K562 (cell line): ENCODE measurements around the gene TNF. TPM values are rescaled to one million over a fixed set of nuclear protein-coding genes. Genes with fewer than 3 reads are reported as not detected.

ENCODE experiments used
- BACH1 ChIP-seq: fragments of 200-800 bp; sonication (Bioruptor generic); IDR thresholded peaks from 2 replicates; pipeline ENCODE4 v1.6.1; 2016; ENCODE audit warnings: missing genetic modification characterization, missing compliant biosample characterization
- CBX5 ChIP-seq: IDR thresholded peaks from 2 replicates; pipeline ENCODE4 v1.6.1; 2014; ENCODE audit warnings: low read depth, borderline replicate concordance
- FIP1L1 ChIP-seq: fragments of 200-400 bp; formaldehyde crosslinking; IDR thresholded peaks from 2 replicates; pipeline ENCODE4 v1.6.1; 2018; ENCODE audit warnings: mild to moderate bottlenecking, low read depth, low read length; ENCODE audit not compliant: poor library complexity, severe bottlenecking
- FUS ChIP-seq: fragments of 200-400 bp; formaldehyde crosslinking; optimal IDR thresholded peaks from 2 replicates; pipeline ENCODE3; 2017; ENCODE audit warnings: low read depth, low read length
- KLF16 ChIP-seq: IDR thresholded peaks from 2 replicates; pipeline ENCODE4 v1.6.1; 2016; ENCODE audit warnings: antibody characterized with exemption
- MAFK ChIP-seq: IDR thresholded peaks from 2 replicates; pipeline ENCODE4 v1.6.1; 2011; ENCODE audit warnings: low read length, improper control_type of control experiment
- MCM2 ChIP-seq: fragments of 450-650 bp; IDR thresholded peaks from 2 replicates; pipeline ENCODE4 v1.6.1; 2017; ENCODE audit warnings: low read depth, mild to moderate bottlenecking
- MEF2D ChIP-seq: conservative IDR thresholded peaks from 2 replicates; pipeline ENCODE4 v1.6.1; 2016; ENCODE audit warnings: low read depth, missing genetic modification characterization, missing compliant biosample characterization
- RBM22 ChIP-seq: fragments of 200-400 bp; formaldehyde crosslinking; IDR thresholded peaks from 2 replicates; pipeline ENCODE4 v1.6.1; 2018; ENCODE audit warnings: low read length, low read depth; ENCODE audit not compliant: poor library complexity, severe bottlenecking
- RBM34 ChIP-seq: fragments of 200-400 bp; formaldehyde crosslinking; IDR thresholded peaks from 2 replicates; pipeline ENCODE4 v1.6.1; 2018; ENCODE audit warnings: low read length, borderline replicate concordance; ENCODE audit not compliant: insufficient read depth
- RCOR1 ChIP-seq, 2 experiments: IDR thresholded peaks; 2 replicates each; pipeline ENCODE4 v1.6.1; 2012; ENCODE audit warnings: low read depth in 2 of 2, low read length in 2 of 2, borderline replicate concordance in 1 of 2, improper control_type of control experiment in 1 of 2
- SOX6 ChIP-seq: fragments of 450-650 bp; IDR thresholded peaks from 2 replicates; pipeline ENCODE4 v1.6.1; 2014; ENCODE audit warnings: mild to moderate bottlenecking
- TRIM24 ChIP-seq, 2 experiments: fragments of 450-650 bp; IDR thresholded peaks; 2 replicates each; pipeline ENCODE4 v1.6.1; 2016
- ZNF165 ChIP-seq: fragments of 250-450 bp; sonication (Bioruptor Pico); IDR thresholded peaks from 2 replicates; pipeline ENCODE4 v1.4.0; 2020; ENCODE audit warnings: borderline replicate concordance
- ZNF316 ChIP-seq: fragments of 450-650 bp; IDR thresholded peaks from 2 replicates; pipeline ENCODE4 v1.6.1; 2016
- polyA plus RNA-seq, 8 experiments: library from polyadenylated mRNA; depleted of rRNA in 4 of 8; stranded (reverse) in 5 of 8; unstranded in 3 of 8; fragments of >200 nt; fragmentation: Nextera tagmentation in 2 of 8; fragmentation: Illumina TruSeq in 1 of 8; extraction: Ambion mirVana in 2 of 8; extraction: Trizol in 1 of 8; gene quantifications; 2 replicates each; pipeline versions ENCODE4 v1.2.1 to v1.2.3, GENCODE V29; 2011 to 2014; ENCODE audit warnings: inconsistent platforms in 1 of 8, missing spikeins in 1 of 8
- total RNA-seq, 7 experiments: library from RNA; depleted of rRNA in 6 of 7; stranded (reverse); fragments of >200 nt in 6 of 7; fragmentation: Illumina TruSeq in 2 of 7; extraction: Trizol in 2 of 7; gene quantifications; 2 replicates each; pipeline versions ENCODE4 v1.2.1 to v1.2.3, GENCODE V29; 2011 to 2021; ENCODE audit warnings: low replicate concordance in 1 of 7
- TF ChIP-seq, protein P1 (sequence below): sonication (generic); formaldehyde crosslinking; IDR thresholded peaks from 2 replicates; pipeline ENCODE4 v1.8.1; 2022; ENCODE audit warnings: missing genetic modification reagents
- TF ChIP-seq, protein P2 (sequence below): fragments of 250-450 bp; sonication (Bioruptor Pico); IDR thresholded peaks from 2 replicates; pipeline ENCODE4 v1.5.0; 2020; ENCODE audit warnings: mild to moderate bottlenecking, borderline replicate concordance
- TF ChIP-seq, protein P3 (sequence below): fragments of 450-650 bp; IDR thresholded peaks from 2 replicates; pipeline ENCODE4 v1.7.1; 2018; ENCODE audit warnings: mild to moderate bottlenecking, low read depth; ENCODE audit not compliant: partially characterized antibody
- TF ChIP-seq, protein P4 (sequence below): sonication (generic); formaldehyde crosslinking; IDR thresholded peaks from 2 replicates; pipeline ENCODE4 v1.8.1; 2023; ENCODE audit warnings: mild to moderate bottlenecking, missing genetic modification reagents

The TNF gene
- total and polyA plus RNA-seq, 9 of the 15 experiments (the other 6 are each of a cell fraction or from before 2014, with no cell fraction given), result 0.08 to 0.40 TPM; not detected in 7

DNA sequence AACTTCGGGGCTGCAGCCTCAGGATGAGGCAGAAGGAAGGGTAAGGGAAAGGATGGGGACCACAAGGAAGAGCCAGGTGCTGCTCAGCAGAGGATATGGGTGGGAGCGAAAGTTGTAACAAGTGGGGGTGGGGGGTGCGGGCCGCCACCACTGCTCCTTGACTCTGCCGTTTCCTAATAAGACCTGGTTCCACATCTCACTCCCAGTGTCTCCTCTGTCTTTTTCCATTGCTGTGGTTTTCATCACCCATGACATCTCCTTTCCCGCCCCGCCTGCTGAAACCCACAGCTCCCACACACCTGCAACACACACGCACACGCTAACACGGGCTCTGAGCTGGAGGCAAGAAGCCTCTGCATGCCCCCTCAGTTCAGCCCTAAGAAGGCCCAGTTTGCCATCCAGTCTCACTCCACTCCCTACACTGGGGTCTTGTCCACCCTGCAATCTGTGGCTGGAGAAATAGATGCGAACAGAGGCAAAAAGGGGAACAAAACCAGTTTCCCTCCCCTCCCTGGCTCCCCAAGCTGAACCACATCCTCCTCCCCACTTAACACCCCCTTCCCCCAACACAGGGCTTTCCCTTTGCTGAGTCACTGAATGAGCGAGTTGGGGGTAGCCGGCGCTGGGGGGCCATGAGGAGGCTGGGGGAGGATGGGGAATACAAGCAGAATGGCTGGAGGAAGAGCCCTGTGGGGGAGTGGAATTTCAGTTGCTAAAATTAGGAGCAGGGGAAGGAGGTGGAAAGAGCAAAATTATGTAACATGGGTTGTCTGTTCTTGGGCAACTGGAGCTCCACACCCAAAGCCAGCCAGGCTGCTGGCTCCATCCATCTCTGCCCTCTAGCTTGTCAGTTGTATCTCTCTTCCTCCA is 16.5 kb upstream of the TNF start (continued):
- TF ChIP-seq, protein P1, sequence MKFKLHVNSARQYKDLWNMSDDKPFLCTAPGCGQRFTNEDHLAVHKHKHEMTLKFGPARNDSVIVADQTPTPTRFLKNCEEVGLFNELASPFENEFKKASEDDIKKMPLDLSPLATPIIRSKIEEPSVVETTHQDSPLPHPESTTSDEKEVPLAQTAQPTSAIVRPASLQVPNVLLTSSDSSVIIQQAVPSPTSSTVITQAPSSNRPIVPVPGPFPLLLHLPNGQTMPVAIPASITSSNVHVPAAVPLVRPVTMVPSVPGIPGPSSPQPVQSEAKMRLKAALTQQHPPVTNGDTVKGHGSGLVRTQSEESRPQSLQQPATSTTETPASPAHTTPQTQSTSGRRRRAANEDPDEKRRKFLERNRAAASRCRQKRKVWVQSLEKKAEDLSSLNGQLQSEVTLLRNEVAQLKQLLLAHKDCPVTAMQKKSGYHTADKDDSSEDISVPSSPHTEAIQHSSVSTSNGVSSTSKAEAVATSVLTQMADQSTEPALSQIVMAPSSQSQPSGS (CRISPR knock-in tag), result no peak
- TF ChIP-seq, protein P2, sequence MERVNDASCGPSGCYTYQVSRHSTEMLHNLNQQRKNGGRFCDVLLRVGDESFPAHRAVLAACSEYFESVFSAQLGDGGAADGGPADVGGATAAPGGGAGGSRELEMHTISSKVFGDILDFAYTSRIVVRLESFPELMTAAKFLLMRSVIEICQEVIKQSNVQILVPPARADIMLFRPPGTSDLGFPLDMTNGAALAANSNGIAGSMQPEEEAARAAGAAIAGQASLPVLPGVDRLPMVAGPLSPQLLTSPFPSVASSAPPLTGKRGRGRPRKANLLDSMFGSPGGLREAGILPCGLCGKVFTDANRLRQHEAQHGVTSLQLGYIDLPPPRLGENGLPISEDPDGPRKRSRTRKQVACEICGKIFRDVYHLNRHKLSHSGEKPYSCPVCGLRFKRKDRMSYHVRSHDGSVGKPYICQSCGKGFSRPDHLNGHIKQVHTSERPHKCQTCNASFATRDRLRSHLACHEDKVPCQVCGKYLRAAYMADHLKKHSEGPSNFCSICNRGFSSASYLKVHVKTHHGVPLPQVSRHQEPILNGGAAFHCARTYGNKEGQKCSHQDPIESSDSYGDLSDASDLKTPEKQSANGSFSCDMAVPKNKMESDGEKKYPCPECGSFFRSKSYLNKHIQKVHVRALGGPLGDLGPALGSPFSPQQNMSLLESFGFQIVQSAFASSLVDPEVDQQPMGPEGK, result peak; percentile 86; the same call in 1 of the 2 replicates
- TF ChIP-seq BACH1 (peak; percentile 95), RCOR1 (IDR thresholded peaks at IDR 0.05; ENCODE audit: borderline replicate concordance in 1 of 2, low read depth in 2 of 2, low read length in 2 of 2) (peak in 1 of 2 experiments; percentile 39; a peak in 2 of 4 replicates), CBX5 (no peak), FUS (no peak), RBM34 (no peak), KLF16 (peak; percentile 65), MEF2D (tag) (peak; percentile 96), MCM2 (no peak), TRIM24 (IDR thresholded peaks at IDR 0.05) (peak in 1 of 2 experiments; percentile 31; a peak in 2 of 4 replicates), FIP1L1 (no peak), MAFK (peak; percentile 49), RBM22 (no peak), ZNF316 (peak; percentile 77), SOX6 (0 out of 2 replicates have a peak, but pooled peaks have one; percentile 8), ZNF165 (CRISPR knock-in tag) (0 out of 2 replicates have a peak, but pooled peaks have one; percentile 16)
- TF ChIP-seq, protein P3, sequence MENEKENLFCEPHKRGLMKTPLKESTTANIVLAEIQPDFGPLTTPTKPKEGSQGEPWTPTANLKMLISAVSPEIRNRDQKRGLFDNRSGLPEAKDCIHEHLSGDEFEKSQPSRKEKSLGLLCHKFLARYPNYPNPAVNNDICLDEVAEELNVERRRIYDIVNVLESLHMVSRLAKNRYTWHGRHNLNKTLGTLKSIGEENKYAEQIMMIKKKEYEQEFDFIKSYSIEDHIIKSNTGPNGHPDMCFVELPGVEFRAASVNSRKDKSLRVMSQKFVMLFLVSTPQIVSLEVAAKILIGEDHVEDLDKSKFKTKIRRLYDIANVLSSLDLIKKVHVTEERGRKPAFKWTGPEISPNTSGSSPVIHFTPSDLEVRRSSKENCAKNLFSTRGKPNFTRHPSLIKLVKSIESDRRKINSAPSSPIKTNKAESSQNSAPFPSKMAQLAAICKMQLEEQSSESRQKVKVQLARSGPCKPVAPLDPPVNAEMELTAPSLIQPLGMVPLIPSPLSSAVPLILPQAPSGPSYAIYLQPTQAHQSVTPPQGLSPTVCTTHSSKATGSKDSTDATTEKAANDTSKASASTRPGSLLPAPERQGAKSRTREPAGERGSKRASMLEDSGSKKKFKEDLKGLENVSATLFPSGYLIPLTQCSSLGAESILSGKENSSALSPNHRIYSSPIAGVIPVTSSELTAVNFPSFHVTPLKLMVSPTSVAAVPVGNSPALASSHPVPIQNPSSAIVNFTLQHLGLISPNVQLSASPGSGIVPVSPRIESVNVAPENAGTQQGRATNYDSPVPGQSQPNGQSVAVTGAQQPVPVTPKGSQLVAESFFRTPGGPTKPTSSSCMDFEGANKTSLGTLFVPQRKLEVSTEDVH, result peak; percentile 46
- TF ChIP-seq, protein P4, sequence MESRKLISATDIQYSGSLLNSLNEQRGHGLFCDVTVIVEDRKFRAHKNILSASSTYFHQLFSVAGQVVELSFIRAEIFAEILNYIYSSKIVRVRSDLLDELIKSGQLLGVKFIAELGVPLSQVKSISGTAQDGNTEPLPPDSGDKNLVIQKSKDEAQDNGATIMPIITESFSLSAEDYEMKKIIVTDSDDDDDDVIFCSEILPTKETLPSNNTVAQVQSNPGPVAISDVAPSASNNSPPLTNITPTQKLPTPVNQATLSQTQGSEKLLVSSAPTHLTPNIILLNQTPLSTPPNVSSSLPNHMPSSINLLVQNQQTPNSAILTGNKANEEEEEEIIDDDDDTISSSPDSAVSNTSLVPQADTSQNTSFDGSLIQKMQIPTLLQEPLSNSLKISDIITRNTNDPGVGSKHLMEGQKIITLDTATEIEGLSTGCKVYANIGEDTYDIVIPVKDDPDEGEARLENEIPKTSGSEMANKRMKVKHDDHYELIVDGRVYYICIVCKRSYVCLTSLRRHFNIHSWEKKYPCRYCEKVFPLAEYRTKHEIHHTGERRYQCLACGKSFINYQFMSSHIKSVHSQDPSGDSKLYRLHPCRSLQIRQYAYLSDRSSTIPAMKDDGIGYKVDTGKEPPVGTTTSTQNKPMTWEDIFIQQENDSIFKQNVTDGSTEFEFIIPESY, result 0 out of 2 replicates have a peak, but pooled peaks have one; percentile 19
